HG03196 (cell line): ENCODE measurements around the gene LILRB4.
"Not testable (repeated sequence)": the region's sequence is repeated elsewhere in the genome, so short reads cannot be mapped to it uniquely, and the experiment has no call there.

ENCODE experiments used
- ATAC-seq: cut with Tn5 transposase; IDR thresholded peaks from one replicate; pipeline ENCODE4 v1.9.1; 2021; ENCODE audit not compliant: unreplicated experiment

Gene LILRB4

DNA sequence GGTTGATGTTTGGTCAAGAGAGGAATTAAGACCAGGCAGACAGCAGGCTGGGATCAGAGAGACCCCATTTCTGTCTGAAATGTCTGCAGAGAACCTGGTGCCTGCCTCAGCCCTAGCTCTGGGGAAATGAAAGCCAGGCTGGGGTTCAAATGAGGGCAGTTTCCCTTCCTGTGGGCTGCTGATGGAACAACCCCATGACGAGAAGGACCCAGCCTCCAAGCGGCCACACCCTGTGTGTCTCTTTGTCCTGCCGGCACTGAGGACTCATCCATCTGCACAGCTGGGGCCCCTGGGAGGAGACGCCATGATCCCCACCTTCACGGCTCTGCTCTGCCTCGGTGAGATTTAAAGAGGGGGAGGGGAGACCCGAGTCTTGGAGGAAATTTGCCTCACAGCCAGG is at the start of gene LILRB4:
LILRB4 (plus strand) TSS at position 256 of the 400 bp plus-strand sequence; CDS start at position 305, 49 bp downstream.
- ATAC-seq: no peak

DNA sequence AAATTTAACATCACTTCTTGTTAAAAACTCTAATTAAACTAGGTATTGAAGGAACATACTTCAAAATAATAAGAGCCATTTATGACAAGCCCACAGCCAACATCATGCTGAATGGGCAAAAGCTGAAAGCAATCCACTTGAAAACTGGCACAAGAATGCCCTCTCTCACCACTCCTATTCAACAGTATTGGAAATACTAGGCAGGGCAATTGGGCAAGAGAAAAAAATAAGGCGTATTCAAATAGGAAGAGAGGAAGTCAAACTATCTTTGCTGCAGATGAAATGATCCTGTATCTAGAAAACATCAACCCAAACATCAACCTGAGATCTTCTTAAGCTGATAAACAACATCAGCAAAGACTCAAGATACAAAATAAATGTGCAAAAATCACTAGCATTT is 48.1 kb upstream of the LILRB4 start:
- no peak for ATAC-seq

- no peak for ATAC-seq
These were observed 46.7 kb upstream of the LILRB4 start for GRCh38 chr19:54616057-54616456.

DNA sequence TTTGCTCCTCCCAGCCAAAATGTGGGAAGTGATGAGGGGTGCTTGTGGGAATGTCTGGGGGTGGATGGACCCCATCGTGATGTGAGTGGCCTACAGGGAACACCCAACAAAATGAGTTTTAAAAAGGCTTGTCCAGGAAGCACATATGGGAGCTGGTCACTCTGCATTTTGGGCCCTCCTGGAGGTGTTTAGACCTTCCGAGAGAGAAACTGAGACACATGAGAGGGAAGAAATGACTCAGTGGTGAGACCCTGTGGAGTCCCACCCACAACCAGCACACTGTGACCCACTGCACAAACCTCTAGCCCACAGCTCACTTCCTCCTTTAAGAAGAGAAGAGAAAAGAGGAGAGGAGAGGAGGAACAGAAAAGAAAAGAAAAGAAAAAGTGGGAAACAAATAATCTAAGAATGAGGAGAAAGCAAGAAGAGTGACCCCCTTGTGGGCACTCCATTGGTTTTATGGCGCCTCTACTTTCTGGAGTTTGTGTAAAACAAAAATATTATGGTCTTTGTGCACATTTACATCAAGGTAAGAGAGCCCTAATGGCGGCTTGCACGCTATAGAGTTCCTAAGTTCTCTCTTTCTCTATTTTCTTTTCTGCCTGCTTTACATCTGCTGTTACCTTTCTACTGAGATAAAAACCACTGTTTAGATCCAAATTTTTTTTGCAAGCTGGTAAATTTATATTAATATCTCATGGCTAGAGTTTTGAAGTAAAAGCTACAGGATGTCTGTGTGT is 45.8 kb upstream of the LILRB4 start:
- ATAC-seq: peak; percentile 81

GRCh38 chr19:54620464-54620863 is 42.3 kb upstream of the LILRB4 start:
- ATAC-seq: no peak

DNA sequence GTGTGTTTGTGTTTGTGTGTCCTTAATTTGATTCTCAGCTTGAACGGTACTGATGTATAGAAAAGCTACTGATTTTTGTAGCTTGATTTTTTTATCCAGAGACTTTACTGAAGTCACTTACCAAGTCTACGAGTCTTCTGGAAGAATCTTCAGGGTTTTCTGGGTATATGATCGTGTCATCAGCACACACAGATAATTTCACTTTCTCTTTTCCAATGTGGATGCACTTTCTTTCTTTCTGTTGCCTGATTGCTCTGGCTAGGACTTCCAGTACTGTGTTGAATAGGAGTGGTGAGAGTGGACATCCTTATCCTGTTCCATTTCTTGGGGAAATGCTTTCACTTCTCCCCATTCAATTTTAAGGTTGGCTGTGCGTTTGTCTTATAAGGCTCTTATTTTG is 40.4 kb upstream of the LILRB4 start:
- no peak for ATAC-seq

- peak; percentile 10 for ATAC-seq
These were observed 38.6 kb upstream of the LILRB4 start for GRCh38 chr19:54624234-54624633.

GRCh38 chr19:54624934-54625730 is 37.7 kb upstream of the LILRB4 start:
- peak; percentile 41 for ATAC-seq

DNA sequence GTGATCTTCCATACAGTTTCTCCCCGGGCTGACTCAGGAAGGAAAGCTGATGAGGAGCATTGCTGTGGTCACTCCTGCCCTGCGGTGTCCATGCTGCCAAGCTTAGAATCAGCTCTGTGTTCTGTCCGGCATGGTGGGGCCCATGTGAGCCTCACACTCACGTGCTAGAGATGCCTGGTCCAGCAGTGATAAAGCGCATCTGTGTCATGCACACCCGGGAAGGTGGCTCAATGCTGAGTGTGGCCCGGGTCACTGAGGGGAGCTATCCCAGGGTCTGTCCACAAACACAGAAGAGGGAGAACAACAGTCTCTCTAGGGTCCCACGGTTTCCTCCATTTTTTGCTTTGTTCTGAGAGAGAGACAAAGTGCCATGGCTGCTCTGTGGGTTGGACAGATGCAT is 36.0 kb upstream of the LILRB4 start:
- no peak for ATAC-seq

DNA sequence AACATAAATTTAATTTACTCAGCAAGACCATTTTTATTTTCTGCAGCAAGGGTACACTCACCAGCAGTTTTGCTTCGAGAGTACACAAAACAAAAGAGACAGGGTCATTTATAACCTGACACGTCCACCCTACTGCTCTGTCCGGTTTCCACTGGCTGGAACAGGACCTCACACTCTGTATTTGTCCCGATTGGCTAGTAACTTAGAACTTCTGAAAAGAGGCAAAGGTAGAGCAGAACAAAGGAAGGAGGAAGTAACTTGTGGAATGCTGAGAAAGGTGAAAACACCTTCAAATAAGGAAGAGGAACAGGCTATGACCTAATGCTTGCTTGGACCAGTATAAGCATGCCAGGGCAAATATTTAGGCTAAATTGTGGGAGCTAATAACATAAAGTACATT is 34.9 kb upstream of the LILRB4 start:
- ATAC-seq: not testable (repeated sequence)

DNA sequence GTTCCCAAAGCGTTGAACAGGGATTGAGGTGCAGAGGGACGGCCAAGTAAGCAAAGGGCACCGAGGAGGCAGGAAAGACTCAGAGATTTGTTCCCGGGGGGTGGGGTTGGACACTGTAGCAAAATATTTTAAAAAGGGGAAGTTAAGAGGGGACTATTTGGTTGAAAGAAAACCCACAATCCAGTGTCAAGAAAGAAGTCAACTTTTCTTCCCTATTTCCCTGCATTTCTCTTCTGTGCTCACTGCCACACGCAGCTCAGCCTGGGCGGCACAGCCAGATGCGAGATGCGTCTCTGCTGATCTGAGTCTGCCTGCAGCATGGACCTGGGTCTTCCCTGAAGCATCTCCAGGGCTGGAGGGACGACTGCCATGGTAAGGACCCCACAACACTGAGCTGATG is 32.5 kb upstream of the LILRB4 start, which contains the start of gene LILRB1:
LILRB1 (plus strand) TSS at position 223 of the 400 bp plus-strand sequence. CDS start 590 bp downstream, outside the sequence.
- ATAC-seq: not testable (repeated sequence)

- ATAC-seq: no peak
These were observed 32.0 kb upstream of the LILRB4 start for GRCh38 chr19:54630782-54631181.

DNA sequence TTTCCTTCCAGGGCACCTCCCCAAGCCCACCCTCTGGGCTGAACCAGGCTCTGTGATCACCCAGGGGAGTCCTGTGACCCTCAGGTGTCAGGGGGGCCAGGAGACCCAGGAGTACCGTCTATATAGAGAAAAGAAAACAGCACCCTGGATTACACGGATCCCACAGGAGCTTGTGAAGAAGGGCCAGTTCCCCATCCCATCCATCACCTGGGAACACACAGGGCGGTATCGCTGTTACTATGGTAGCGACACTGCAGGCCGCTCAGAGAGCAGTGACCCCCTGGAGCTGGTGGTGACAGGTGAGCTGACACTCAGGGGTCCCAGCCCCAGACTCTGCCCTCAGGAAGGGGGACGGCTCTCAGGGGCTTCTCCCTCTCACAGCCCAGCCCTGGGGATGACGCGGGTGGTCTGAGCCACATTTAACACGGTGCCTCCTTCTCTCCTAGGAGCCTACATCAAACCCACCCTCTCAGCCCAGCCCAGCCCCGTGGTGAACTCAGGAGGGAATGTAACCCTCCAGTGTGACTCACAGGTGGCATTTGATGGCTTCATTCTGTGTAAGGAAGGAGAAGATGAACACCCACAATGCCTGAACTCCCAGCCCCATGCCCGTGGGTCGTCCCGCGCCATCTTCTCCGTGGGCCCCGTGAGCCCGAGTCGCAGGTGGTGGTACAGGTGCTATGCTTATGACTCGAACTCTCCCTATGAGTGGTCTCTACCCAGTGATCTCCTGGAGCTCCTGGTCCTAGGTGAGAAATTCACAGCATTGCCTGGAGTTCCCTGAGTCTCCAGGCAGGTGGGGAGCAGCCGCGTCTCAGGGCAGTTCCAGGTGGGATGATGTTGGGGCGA is 31.1 kb upstream of the LILRB4 start:
- ATAC-seq: not testable (repeated sequence)

DNA sequence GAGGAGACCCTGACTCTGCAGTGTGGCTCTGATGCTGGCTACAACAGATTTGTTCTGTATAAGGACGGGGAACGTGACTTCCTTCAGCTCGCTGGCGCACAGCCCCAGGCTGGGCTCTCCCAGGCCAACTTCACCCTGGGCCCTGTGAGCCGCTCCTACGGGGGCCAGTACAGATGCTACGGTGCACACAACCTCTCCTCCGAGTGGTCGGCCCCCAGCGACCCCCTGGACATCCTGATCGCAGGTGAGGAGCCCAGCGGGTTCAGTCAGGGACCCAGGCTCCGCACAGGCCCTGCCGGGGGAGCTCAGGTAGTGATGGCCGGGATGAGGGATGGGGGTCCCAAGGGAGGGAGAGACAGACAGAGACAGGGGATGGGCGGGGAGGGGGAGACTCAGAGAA is 30.3 kb upstream of the LILRB4 start:
- ATAC-seq: not testable (repeated sequence)

- ATAC-seq: no peak
These were observed 29.4 kb upstream of the LILRB4 start for GRCh38 chr19:54633401-54633800.

DNA sequence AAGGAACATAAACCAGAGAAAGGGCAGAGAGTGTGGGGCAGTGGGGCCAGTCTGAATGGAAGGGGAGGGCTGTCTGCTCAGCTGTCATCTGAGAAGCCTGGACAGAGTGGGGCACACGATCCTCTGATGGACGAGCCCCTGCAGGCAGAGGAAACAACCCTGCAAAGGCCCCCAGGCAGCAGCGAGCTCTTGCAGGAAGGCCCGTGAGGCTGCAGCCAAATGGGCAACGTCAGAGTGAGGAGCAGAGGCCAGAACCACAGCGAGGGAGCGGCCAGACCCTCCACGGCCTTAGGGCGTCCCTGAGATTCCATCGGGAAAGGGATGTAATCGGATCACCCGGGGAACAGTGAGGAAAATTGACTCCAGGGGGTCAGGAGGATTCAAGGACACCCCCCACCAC is 26.7 kb upstream of the LILRB4 start:
- ATAC-seq: not testable (repeated sequence)

GRCh38 chr19:54638683-54639082 is 24.1 kb upstream of the LILRB4 start:
- no peak for ATAC-seq

DNA sequence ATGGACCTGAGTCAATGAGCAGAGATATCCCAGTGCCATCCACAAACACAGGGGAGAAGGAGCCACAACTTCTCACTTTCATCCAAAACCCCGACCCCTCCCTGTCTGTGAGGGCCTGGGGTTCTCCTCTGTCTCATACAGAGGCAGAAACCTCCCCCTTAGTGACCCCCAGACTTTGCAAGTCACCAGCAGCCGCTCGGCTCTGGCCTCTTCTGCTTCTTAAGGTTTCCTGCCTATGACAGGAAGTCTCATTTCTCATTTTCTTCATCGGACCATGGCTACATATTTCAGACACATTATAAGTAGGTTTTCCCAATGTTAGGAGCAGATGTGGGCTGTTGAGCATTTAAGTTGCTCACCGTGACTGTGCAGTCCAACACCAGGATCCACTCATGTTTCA is 19.8 kb upstream of the LILRB4 start:
- ATAC-seq: not testable (repeated sequence)

GRCh38 chr19:54643583-54643982 is 19.2 kb upstream of the LILRB4 start:
- ATAC-seq: not testable (repeated sequence)

DNA sequence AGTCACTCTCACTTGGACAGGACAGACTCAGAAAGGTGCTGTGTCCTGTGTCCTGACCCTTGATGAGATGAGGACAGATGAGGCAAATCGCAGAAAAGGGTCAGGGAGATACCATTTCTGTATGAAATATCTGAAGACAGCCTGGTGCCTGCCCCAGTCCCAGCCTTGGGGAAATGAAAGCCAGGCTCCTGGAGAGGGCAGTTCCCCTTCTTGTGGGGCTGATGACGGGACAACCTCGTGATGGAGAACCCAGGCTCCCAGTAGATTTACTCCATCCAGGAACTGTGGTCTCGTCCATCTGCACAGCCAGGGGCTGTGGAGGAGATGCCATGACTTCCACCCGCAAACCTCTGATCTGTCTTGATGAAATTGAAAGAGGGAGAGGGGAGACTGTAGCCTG is 18.7 kb upstream of the LILRB4 start:
- ATAC-seq: no peak

DNA sequence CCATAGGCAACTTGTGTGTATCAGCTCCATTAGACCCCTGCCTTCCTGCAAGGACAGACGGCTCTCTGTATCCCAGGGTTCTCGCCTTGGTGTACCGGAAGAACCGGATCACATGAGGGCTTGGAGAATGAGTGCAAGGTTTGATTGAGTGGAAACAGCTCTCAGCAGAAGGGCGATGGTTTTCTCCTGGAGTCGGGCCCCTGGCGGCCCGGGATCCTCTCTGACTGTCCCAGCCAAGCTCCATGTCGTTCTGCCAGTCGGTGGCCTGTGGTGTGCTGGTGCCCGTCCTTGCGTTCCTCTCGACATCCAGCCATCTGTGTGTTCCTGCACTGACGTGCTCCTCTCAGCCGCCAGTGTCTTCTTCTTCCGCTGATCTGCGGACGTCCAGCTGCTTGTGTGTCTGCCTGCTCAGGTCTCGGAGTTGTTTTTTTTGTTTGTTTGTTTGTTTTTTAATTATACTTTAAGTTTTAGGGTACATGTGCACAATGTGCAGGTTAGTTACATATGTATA is 16.4 kb upstream of the LILRB4 start:
- no peak for ATAC-seq
